Urinary bladder (tissue), 4 donors: Measurements from ENCODE around the gene TRAPPC14. TPM values are rescaled to one million over a fixed set of nuclear protein-coding genes. Genes with fewer than 3 reads are reported as not detected.

Experiments used
- DNase-seq: peaks from one replicate; pipeline ENCODE4 v3.0.0-alpha.2; 2015; ENCODE audit errors: extremely low spot score
- H3K27ac ChIP-seq: one replicate; pipeline ENCODE4 v1.5.1; 2013; ENCODE audit warnings: low read depth, mild to moderate bottlenecking, moderate library complexity
- H3K36me3 ChIP-seq: one replicate; pipeline ENCODE4 v1.6.1; 2013; ENCODE audit warnings: mild to moderate bottlenecking, moderate library complexity; ENCODE audit not compliant: insufficient read depth
- H3K4me1 ChIP-seq: one replicate; pipeline ENCODE4 v1.6.1; 2013; ENCODE audit warnings: mild to moderate bottlenecking, moderate library complexity; ENCODE audit not compliant: insufficient read depth
- H3K4me3 ChIP-seq: one replicate; pipeline ENCODE4 v1.5.1; 2013; ENCODE audit warnings: low read depth, low read length
- WGBS: extraction: QIAGEN DNeasy Blood & Tissue Kit; methylation state at CpG from one replicate; pipeline ENCODE4 v1.1.7; 2013; 5-methylcytosine and 5-hydroxymethylcytosine counted together
- polyA plus RNA-seq: library from polyadenylated mRNA; stranded (reverse); fragments of 200-250 nt; gene quantifications from one replicate; pipeline ENCODE4 v1.2.3, GENCODE V29; 2013
- total RNA-seq: library from RNA; depleted of rRNA; stranded (reverse); fragments of >200 nt; gene quantifications from one replicate; pipeline ENCODE4 v1.2.3, GENCODE V29; 2014
- donor health status: healthy with polysubstance abuse.
- donor health status: healthy.

The TRAPPC14 gene
- total and polyA plus RNA-seq, 2 donors = 5.4 to 11.6 TPM

DNA sequence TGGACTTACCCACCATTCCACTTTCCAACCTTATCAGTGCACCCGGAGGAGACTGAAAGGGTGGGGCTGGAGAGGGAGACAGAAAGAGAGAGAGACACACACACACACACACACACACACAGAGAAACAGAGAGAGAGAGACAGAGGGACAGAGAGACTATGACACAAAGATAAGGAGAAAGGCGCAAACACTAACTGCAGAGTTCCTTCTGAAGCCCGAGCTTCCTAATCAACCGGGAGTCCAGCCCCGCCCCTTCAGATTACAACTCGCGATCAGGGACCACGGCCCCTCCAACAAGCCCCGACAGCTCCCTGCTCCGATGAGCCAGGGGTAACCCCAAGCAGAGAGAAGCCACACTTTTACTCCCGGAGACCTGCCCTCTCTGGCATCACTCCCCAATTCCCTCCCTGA, 9.4 kb upstream of the TRAPPC14 start:
- DNase-seq = no peak
- 4% methylated on average over 11 of the region's 11 CpGs for WGBS
- H3K27ac ChIP-seq = peak overlapping the region; percentile 63
- peak overlapping the region; percentile 39 for H3K4me3 ChIP-seq
- H3K36me3 ChIP-seq = no peaks in the 10 kb centered on the region
- H3K4me1 ChIP-seq = no peaks in the 10 kb centered on the region

DNA sequence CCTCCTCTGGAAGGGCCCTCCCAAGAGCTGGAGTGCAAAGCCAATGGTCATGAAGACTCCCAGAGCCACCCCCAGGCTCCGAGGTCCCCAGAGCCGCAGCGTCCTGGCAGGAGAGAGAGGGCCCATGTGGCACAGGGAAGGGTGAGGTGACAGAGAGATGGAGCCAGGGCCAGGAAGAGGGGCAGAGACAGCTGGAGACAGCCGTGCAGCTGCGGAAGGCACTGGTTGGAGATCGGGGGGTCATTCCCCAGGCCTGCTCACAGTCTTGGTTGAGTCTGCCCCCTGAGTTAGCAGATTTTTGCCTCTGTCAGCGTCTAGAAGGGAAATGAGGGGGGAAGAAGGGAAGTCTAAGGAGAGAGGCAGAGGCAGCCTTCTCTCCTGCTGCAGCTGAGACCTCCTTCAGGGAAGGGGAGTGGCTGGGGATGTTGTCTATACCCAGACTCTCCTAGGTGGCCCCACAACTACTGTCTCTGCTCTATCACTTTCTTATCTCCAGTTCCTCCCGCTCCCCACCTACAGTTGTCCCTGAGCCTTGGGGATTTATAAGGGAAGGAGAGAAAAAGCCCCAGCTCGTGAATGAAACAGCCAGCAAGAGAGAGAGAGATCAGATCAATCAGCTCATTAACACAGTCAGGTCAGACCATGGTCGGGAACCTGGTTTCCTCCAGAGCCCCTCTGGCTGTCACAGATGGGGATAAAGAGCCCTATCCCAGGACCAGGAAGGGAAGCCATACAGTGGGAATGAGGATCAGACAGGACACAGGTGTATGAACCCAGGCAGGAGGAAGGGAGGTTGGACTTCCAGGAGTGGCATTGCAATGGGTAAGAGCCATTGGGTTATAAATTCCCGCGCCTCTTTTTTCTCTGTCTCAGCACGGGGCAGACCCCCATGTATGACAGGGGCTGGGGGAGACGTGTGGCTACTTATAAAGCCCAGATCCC, 8.7 kb upstream of the TRAPPC14 start:
- WGBS = 48% methylated on average over 14 of the region's 14 CpGs
- no peak for DNase-seq
- Histone ChIP-seq H3K4me1 (no peaks in the 10 kb centered on the region), H3K36me3 (no peaks in the 10 kb centered on the region), H3K27ac (no peak overlapping the region), H3K4me3 (no peak overlapping the region)

DNA sequence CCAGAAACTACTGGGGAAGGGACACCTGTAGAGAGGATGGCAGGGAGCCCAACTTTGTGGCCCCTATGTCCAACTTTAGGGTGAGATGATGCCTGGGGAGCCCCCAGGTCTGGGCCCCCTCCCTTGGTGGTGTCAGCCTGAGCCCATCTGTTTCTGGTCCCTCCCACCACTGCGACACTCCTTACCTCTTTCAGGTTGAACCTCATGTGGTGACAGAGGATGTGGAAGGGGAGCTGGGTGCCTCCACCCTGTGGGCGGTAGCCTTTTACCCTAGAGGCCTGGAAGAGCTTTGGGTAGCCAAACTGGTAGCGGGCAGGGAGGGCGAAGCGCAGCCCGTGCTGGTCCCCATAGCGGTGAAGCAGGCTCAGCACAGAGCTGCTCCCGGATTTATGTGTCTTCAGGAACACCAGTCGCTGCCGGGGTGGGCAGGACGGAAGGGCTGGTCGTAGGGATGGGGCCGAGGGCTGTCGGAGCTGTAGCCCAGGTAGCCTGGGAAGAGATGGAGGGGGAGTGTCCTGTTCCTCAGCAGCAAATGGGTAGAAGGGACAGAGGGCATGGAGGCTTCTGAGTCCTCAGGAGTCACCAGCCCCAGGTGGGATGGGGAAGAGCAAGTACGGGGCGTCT, 7.9 kb upstream of the TRAPPC14 start:
- Histone ChIP-seq H3K4me3 (no peak overlapping the region), H3K36me3 (no peaks in the 10 kb centered on the region)
- WGBS = 78% methylated on average over 16 of the region's 16 CpGs

DNA sequence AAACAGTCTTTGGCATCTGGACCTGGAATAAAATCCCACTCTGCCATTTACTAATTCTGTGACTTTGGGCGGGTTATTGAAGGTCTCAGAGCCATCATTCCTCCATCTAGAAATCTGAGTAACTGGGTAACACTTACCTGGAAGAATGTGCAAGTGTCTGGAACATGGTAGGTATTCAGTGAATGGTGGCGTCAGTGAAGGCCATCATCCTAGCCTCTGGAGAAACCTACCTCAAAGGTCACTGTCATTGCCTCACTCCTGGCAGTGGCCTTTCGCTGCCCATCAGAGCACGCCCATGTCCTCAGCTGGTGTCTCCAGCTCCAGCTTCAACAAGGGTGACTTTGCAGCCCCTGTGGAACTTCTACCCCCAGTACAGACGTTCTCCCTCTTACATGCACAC, 5.3 kb upstream of the TRAPPC14 start:
- DNase-seq = no peak
- Histone ChIP-seq H3K4me3 (no peak overlapping the region), H3K27ac (no peak overlapping the region), H3K4me1 (no peaks in the 10 kb centered on the region), H3K36me3 (no peaks in the 10 kb centered on the region)
- WGBS = 94% methylated on average over 5 of the region's 5 CpGs

More for the DNA sequence above, 7.9 kb upstream of the TRAPPC14 start:
- no peak for DNase-seq
- H3K4me1 ChIP-seq = no peaks in the 10 kb centered on the region
- H3K27ac ChIP-seq = no peak overlapping the region

DNA sequence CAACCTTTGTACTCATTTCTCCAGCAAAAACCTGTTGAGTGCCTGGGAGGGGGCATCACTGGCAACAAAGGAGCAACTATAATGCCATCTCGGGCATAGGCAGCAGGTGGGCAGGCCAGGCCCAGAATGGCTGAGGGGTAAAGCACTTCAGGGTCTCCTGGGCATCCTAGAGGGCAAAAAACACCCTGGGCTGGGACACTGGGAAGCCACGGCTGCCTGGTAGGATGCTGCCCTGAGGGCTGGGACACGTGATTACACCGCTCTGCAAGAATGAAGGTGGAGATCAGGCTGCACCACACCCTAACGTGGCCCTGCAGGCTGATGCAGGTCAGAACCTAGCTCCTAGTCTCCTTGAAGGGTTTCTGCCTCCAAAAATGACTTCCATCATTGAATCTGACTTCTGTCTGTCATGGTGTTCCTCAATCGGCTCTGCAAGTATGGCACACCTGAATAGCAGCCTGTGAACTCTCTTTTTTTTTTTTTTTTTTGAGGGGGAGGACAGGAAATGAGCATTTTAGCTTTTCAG, 4.5 kb upstream of the TRAPPC14 start:
- Histone ChIP-seq H3K27ac (no peak overlapping the region), H3K4me3 (no peak overlapping the region), H3K4me1 (peaks cover under 1% of the 10 kb centered on the region), H3K36me3 (no peaks in the 10 kb centered on the region)
- DNase-seq = no peak
- WGBS = 69% methylated on average over 6 of the region's 6 CpGs

DNA sequence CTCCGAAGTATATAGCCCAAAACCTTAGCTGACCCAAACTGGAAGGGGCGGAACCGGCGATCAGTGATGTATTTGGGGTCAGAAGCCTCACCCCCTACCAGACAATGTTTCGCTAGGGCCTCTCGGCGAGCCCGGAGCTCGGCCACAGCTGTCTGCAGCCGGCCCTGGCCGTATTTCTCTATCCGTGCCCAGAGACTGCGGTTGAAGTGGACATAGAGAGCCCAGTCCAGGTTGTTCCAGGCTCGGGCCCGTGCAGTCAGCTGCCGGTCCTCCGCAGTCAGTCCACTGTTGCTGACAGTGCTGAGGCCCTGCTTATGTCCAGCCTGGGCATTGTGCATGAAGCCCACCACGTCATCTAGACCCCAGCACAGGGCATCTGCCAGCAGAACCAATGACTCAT, 1.5 kb upstream of the TRAPPC14 start:
- no peak for DNase-seq
- no peak overlapping the region for H3K27ac ChIP-seq
- no peak overlapping the region for H3K4me3 ChIP-seq
- WGBS = 93% methylated on average over 18 of the region's 18 CpGs
- peaks cover 3% of the 10 kb centered on the region for H3K4me1 ChIP-seq
- no peaks in the 10 kb centered on the region for H3K36me3 ChIP-seq

DNA sequence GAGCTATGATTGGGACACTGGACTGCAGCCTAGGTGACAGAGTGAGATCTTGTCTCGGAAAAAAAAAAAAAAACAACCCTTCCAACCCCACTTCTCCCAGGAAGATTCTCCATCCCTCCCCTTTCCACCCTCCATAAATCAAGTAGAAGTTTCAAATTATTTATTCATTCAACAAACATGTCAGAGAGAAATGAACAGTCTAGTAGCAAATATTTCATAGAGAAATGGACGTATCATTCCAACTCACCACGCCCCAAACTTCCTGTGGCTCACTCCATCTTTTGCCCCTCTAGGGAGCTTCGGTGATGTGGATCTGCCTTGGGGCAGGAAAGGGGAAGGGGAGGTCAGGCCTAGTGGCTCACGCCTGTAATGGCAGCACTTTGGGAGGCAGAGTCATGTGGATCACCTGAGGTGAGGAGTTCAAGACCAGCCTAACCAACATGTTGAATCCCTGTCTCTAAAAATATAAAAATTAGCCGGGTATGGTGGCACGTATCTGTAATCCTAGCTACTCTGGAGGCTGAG, 638 bp upstream of the TRAPPC14 start:
- WGBS = 63% methylated on average over 7 of the region's 7 CpGs

DNA sequence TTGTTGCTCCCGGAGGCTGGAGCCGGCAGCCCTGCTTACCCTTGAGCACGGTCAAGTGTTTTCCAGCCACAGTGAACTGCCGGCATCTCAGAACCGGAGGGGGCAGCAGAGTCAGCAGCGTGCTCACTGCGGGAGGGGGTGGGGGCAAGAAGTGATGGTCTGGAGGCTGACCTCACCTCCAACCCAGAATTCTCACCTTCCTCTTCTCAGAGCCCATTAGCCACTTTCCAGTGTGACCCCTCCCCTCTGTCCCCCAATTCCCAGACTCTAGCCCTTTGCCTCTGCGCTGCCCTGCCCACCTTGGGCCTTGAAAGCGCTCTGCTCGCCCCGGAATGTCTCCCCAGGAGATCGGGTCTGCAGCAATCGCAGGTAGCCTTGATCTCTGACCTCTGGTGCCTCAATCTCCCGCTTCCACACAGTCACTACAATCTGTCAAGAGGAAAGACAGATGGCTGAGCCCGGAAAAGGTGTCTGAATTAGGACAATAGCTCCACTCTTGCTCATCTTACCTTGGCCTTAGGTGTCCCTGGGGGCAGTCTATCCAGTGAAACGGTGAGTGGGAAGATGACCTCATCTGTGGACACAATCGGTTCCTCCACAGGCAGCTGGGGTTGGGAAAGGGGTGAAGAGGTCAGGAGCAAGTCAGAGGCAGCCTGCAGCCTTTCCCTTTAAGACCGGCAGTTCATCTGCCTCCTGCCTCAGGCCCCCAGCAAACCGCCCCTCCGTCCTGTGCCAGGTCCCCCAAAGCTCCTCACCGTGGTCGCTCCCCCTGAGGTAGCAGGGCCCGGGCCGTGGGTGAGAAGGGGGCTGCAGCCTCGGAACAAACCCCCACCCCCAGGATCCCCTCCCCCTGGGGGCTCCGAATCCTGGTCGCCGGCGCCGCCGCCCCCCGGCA, 942 bp downstream of the TRAPPC14 start:
- no peak for DNase-seq
- Histone ChIP-seq H3K36me3 (no peaks in the 10 kb centered on the region), H3K27ac (peak overlapping the region; percentile 52), H3K4me1 (peaks cover 3% of the 10 kb centered on the region), H3K4me3 (peak overlapping the region; percentile 87)
- 19% methylated on average over 32 of the region's 32 CpGs for WGBS

More for the DNA sequence above, 638 bp upstream of the TRAPPC14 start:
- peak overlapping the region; percentile 87 for H3K4me3 ChIP-seq
- no peak overlapping the region for H3K27ac ChIP-seq
- H3K4me1 ChIP-seq = peaks cover 3% of the 10 kb centered on the region
- no peaks in the 10 kb centered on the region for H3K36me3 ChIP-seq
- no peak for DNase-seq

DNA sequence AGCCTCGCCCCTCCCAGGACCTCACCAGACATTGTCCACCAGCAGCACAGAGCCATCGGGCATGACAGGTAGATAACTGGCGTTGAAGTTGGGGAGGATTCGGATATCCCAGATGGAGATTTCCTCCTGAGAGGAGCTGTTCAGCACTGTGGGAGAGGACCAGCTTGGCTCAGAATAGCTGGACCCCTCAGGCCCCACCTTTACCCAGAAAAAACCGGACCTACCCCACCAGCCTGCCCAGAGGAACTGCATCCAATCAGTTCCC, 1.5 kb downstream of the TRAPPC14 start:
- H3K27ac ChIP-seq = no peak overlapping the region
- 75% methylated on average over 5 of the region's 5 CpGs for WGBS
- no peak for DNase-seq
- no peaks in the 10 kb centered on the region for H3K36me3 ChIP-seq
- peaks cover 3% of the 10 kb centered on the region for H3K4me1 ChIP-seq
- H3K4me3 ChIP-seq = no peak overlapping the region

DNA sequence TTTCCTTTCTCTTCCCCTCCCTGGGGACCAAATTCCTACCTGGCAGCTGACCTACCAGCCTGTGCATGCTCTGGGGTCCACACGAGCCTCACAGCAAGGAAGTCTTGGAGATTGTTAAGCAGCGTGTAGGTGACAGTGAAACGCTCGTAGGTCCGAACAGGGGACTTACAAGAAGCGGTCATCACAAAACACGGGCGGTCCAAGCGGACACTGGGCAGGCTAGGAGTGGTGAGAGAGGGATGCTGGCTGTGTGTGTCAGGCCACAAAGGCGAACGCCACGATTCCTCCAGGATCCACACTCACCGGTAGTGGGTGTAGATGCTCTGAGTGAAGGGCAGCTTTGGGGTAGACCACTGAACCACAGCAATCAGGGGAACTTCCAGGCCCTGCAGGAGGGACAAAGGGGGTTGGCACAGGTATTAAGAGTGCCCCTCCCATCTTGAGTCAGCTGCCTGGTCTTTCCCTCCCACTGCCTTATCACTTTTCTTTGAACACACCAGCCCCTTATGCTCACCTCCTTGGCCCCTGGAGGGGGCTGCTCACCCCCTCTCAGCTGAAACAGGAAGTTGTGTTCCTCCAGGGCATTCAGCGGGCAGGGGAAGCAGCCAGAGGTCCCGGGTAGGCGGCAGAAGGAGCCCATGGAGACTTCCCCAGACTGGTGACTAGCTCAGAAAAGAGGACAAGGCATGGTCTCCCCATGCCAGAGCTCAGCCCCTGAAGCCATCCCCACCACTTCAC, 2.0 kb downstream of the TRAPPC14 start:
- no peak for DNase-seq
- Histone ChIP-seq H3K4me3 (no peak overlapping the region), H3K36me3 (no peaks in the 10 kb centered on the region), H3K27ac (no peak overlapping the region), H3K4me1 (peaks cover 3% of the 10 kb centered on the region)
- 83% methylated on average over 16 of the region's 16 CpGs for WGBS

DNA sequence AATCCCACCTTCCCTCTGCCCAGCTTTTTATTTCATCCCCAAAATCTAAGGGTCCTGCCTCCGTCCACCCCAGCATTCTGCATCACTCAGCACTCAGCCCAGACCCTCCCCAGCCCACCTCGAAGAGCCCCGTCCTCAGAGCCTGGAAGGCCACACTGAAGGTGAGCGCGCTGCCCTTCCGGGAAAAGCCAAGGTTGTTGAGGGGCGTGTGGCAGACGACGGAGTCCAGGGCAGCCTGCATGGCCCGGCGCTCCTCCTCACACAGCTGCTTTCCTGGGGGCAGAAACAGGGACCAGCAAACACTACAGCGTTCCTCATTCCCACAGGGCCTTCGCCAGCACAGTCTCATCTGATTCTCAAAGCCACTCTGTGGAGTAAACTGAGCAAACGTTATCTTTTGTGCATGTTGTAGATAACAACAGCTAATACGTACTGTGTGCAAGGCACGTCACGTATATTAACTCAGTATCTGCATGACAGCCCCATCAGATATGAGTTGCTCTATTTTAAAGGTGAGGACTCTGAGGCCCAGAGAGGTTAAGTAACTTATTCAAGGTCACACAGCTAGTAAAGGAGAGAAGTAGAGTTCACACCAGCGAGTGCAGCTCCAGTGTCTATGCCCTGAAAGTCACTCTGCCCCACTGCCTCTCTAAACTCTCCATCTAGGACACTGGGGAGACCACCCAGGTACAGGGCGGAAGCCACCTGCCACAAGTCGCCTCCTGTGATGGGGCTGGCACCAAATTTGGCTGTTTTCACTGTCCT, 2.8 kb downstream of the TRAPPC14 start:
- WGBS = 80% methylated on average over 20 of the region's 20 CpGs
- Histone ChIP-seq H3K27ac (no peak overlapping the region), H3K4me3 (no peak overlapping the region), H3K4me1 (peaks cover 3% of the 10 kb centered on the region), H3K36me3 (no peaks in the 10 kb centered on the region)
- DNase-seq = no peak
